ENCODE results near the gene CNTRL.

GRCh38 chr9:121107881-121108280 lies 33.1 kb downstream of the CNTRL start:
- TF ChIP-seq CTCF (IDR thresholded peaks at IDR 0.05; ENCODE audit: control extremely low read depth in 1 of 3, insufficient read depth in 1 of 3, low read depth in 1 of 3, low read length in 3 of 3), result no peak
- no peak for TF ChIP-seq SP2 (IDR thresholded peaks at IDR 0.05; ENCODE audit: low read length)
- no peak for TF ChIP-seq POLR2AphosphoS5 (IDR thresholded peaks at IDR 0.05; ENCODE audit: low read depth, low read length)
- no peak for TF ChIP-seq E2F6 (IDR thresholded peaks at IDR 0.05)
- no peak for TF ChIP-seq EZH2 (IDR thresholded peaks at IDR 0.05; ENCODE audit: low read depth, low read length, severe bottlenecking)
- TF ChIP-seq YY1 (IDR thresholded peaks at IDR 0.05; ENCODE audit: low read depth, low read length), result no peak
- TF ChIP-seq NRF1 (IDR thresholded peaks at IDR 0.05; ENCODE audit: low read depth, low read length), result no peak
- no peak for TF ChIP-seq ASH2L (IDR thresholded peaks at IDR 0.05; ENCODE audit: low read length)
- no peak for TF ChIP-seq BRCA1 (IDR thresholded peaks at IDR 0.05; ENCODE audit: low read depth, low read length)
- TF ChIP-seq KDM1A (IDR thresholded peaks at IDR 0.05; ENCODE audit: borderline replicate concordance, low read length), result no peak
- TF ChIP-seq CBX5 (IDR thresholded peaks at IDR 0.05; ENCODE audit: low read depth, low read length), result no peak
- no peak for TF ChIP-seq CREB1 (IDR thresholded peaks at IDR 0.05)
- TF ChIP-seq ATF2 (IDR thresholded peaks at IDR 0.05; ENCODE audit: low read length), result no peak
- no peak for TF ChIP-seq POLR2A (IDR thresholded peaks at IDR 0.05; ENCODE audit: control extremely low read depth in 1 of 2, low read depth in 2 of 2, low read length in 2 of 2)
